HG03095 (cell line): ENCODE measurements around the gene HMG20A.
"Not testable (repeated sequence)": the region's sequence is repeated elsewhere in the genome, so short reads cannot be mapped to it uniquely, and the experiment has no call there.

Source experiments
- ATAC-seq: cut with Tn5 transposase; IDR thresholded peaks from one replicate; pipeline ENCODE4 v1.9.1; 2021; ENCODE audit warnings: moderate library complexity; ENCODE audit not compliant: unreplicated experiment

The HMG20A gene

GRCh38 chr15:77406173-77406759 lies 14.4 kb upstream of the HMG20A start:
- ATAC-seq, result not testable (repeated sequence)

- ATAC-seq, result no peak
Observed at GRCh38 chr15:77406846-77407245, 13.8 kb upstream of the HMG20A start.

- peak; percentile 63 for ATAC-seq
Observed at GRCh38 chr15:77409259-77410156, 11.2 kb upstream of the HMG20A start.

- ATAC-seq, result not testable (repeated sequence)
Observed at GRCh38 chr15:77410157-77410500, 10.6 kb upstream of the HMG20A start.

- no peak for ATAC-seq
Observed at GRCh38 chr15:77410701-77411618, 9.7 kb upstream of the HMG20A start.

- no peak for ATAC-seq
Observed at GRCh38 chr15:77411619-77411976, 9.1 kb upstream of the HMG20A start.

GRCh38 chr15:77412972-77413698 lies 7.6 kb upstream of the HMG20A start:
- ATAC-seq, result no peak

GRCh38 chr15:77413699-77414349 lies 6.9 kb upstream of the HMG20A start:
- ATAC-seq, result no peak

- ATAC-seq, result no peak
Observed at GRCh38 chr15:77414789-77415442, 5.8 kb upstream of the HMG20A start.

- no peak for ATAC-seq
Observed at GRCh38 chr15:77415450-77416147, 5.1 kb upstream of the HMG20A start.

- no peak for ATAC-seq
Observed at GRCh38 chr15:77416148-77416455, 4.6 kb upstream of the HMG20A start.

GRCh38 chr15:77416954-77417353 lies 3.7 kb upstream of the HMG20A start:
- no peak for ATAC-seq

GRCh38 chr15:77417602-77418001 lies 3.1 kb upstream of the HMG20A start:
- ATAC-seq, result no peak

- ATAC-seq, result no peak
Observed at GRCh38 chr15:77418391-77418965, 2.2 kb upstream of the HMG20A start.

- no peak for ATAC-seq
Observed at GRCh38 chr15:77418966-77419835, 1.5 kb upstream of the HMG20A start.

- ATAC-seq, result peak; percentile 84
Observed at GRCh38 chr15:77419836-77420609, 665 bp upstream of the HMG20A start, which contains the start of gene PEAK1. TSS of gene PEAK1 (minus strand) at chr15:77420104. CDS start at chr15:77181926, 238,178 bp downstream.

GRCh38 chr15:77421370-77421700 lies 647 bp downstream of the HMG20A start:
- no peak for ATAC-seq
